Retinal pigment epithelial cell (primary cell): ENCODE measurements around the gene DUS2.
"Not testable (repeated sequence)": the region's sequence is repeated elsewhere in the genome, so short reads cannot be mapped to it uniquely, and the experiment has no call there.

Experiments used
- DNase-seq: peaks from one replicate; pipeline ENCODE4 v3.0.0-alpha.2; 2010; ENCODE audit warnings: low read depth
- H3K4me3 ChIP-seq: 2 replicates; pipeline ENCODE4 v1.5.1; 2011; ENCODE audit warnings: mild to moderate bottlenecking, low read length, control low read depth, moderate library complexity
- TF ChIP-seq, protein P1 (sequence below): conservative IDR thresholded peaks from 2 replicates; pipeline ENCODE4 v1.5.1; 2011; ENCODE audit warnings: low read depth, low read length, control low read depth, inconsistent platforms

The DUS2 gene

DNA sequence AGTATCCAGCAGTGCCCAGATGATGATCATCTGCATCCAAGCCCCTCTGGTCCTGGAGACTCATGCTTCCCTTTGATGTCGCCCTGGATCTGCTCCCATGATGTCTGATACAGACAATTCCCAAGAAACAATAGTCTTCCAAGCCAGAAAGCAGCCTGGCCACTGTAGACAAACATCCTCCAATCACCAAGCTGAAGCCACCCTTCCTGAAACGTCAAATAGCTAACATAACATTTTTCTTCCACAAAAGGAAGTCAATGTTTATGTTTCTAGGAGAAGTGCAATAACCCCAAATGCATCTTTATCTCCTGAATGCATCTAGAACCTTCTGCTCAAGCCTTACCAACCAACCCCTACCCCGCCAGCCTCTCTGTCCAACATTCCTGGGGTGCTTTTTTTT is 22.6 kb upstream of the DUS2 start:
- DNase-seq: no peak
- H3K4me3 ChIP-seq: no peak overlapping the region
- TF ChIP-seq, protein P1, sequence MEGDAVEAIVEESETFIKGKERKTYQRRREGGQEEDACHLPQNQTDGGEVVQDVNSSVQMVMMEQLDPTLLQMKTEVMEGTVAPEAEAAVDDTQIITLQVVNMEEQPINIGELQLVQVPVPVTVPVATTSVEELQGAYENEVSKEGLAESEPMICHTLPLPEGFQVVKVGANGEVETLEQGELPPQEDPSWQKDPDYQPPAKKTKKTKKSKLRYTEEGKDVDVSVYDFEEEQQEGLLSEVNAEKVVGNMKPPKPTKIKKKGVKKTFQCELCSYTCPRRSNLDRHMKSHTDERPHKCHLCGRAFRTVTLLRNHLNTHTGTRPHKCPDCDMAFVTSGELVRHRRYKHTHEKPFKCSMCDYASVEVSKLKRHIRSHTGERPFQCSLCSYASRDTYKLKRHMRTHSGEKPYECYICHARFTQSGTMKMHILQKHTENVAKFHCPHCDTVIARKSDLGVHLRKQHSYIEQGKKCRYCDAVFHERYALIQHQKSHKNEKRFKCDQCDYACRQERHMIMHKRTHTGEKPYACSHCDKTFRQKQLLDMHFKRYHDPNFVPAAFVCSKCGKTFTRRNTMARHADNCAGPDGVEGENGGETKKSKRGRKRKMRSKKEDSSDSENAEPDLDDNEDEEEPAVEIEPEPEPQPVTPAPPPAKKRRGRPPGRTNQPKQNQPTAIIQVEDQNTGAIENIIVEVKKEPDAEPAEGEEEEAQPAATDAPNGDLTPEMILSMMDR: no peak

DNA sequence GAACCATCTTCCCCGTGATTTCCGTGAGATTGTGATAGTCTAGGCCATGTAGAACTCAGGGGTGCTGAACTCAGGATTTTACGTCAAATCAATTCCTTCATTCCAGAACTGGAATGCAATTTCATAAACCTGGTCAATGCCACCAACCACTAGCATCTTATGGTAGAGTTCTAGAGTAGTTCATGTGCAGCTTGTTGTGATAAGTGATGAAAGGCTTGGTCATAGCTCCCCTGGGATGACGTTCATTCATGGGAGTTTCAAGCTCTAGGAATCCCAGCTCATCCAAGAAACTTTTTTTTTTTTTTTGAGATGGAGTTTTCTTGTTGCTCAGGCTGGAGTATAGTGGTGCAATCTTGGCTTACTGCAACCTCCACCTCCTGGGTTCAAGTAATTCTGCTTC is 20.1 kb upstream of the DUS2 start:
- no peak for DNase-seq
- no peak overlapping the region for H3K4me3 ChIP-seq
- TF ChIP-seq, protein P1: no peak

DNA sequence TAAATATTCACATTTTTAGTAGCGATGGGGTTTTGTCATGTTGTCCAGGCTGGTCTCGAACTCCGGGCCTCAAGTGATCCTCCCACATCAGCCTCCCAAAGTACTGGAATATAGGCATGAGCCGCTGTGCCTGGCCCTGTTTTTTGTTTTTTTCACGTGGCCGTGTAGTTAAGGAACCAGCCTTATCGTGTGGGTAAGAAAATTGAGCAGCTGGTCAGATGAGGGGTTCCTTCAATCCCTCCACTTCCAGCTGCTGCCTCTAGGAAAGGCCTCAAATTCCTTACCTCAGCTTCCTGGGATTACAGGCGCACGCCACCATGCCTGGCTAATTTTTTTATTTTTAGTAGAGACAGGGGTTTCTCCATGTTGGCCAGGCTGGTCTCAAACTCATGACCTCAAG is 17.9 kb upstream of the DUS2 start:
- no peak overlapping the region for H3K4me3 ChIP-seq
- DNase-seq: no peak
- TF ChIP-seq, protein P1: no peak

DNA sequence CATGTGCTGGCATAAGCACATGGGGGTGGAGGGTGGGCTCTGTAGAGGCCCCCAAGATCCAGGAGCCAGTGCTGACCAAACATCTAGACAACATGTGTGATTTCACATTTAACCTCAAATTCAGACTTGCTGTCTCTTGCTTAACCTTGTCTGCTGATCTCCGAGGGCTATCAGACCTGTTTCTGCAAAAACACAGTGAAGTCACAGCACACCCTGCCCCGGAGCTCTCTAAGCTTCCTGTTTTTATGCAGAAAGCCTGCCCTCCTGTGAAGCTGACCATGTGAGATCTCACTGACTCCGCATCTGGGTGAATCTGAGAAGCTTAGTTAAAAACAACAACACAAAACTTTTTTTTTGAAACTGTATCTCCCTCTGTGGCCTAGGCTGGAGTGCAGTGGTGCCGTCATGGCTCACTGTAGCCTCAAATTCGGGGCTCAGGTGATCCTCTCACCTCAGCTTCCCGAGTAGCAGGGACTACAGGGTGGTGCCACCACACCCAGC is 17.2 kb upstream of the DUS2 start:
- no peak for DNase-seq
- no peak overlapping the region for H3K4me3 ChIP-seq
- TF ChIP-seq, protein P1: no peak

DNA sequence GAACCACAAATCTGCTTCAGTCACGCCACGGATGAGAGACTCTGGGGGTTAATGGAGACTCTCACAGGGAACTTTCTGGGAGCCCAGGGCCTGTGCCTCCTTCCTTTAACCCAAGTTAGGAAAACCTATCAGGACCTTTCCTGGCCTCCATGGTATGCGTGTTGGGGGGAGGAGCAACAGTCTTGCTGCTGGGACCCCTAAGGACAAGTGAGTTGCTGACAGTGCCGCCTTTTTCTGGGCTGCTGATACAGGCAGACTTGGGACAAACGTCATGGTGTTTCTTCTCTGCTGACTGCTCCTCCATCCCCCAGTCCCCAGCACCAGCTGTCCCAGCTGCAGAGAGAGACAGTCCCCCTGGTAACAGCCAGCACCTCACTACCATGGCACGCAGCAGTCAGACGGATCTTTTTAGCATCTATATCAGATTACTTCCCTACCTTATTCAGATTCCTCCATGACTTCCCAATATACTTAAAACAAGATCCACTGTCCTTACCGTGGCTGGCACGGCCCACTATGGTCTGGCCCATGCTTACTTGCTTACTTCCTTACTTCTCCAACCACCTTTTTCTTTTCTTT is 13.8 kb upstream of the DUS2 start:
- TF ChIP-seq, protein P1: no peak
- H3K4me3 ChIP-seq: no peak overlapping the region
- no peak for DNase-seq

DNA sequence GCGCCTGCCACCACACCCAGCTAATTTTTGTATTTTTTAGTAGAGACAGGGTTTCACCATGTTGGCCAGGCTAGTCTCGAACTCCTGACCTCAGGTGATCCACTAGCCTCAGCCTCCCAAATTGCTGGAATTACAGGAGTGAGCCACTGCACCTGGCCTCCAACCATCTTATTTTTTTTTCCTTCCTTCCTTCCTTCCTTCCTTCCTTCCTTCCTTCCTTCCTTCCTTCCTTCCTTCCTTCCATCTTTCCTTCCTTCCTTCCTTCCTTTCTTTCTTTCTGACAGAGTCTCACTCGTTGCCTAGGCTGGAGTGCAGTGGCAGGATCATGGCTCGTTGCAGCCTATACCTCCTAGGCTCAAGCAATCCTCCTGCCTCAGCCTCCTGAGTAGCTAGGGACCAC is 13.2 kb upstream of the DUS2 start:
- not testable (repeated sequence) for DNase-seq, H3K4me3 ChIP-seq

DNA sequence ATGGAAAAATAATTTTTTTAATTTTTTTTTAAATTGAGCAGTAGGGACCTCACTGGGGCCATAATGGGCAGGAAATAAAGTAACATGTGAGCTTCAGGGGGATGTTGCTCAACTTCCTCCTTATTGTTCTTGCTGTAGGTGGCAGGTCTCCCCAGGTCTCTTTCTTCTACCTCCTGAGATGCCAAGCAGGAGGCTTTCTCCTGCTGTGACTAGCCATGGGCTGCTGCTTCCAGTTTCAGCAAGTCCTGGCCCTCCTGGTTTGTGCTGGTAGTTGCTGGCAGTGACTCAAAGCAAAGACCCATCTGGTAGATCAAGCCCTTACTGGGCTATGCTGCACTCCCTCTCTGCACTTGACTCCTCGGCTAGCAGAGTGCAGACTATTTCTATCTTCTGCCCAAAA is 9.6 kb upstream of the DUS2 start:
- DNase-seq: no peak
- TF ChIP-seq, protein P1: no peak
- H3K4me3 ChIP-seq: no peak overlapping the region

DNA sequence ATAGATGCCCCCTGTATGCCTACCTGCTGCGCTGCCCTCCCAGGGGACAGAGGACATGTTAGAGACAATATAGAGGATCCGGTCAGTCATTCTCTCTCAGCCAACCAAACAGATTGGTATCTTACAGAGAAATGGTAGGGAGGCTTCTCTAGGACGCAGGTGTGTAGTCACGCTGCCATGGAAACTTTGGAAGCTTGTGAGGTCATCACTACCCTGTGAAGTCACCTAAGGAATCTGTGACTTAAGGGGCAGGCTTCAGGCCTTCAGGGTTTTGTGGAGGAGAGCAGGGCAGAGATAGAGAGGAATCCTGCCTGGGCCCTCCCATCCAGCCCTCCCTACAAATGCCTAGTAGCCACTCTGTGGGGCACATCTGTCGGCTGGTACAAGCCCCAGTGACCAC is 7.4 kb upstream of the DUS2 start, which contains the start of gene DPEP2NB:
DPEP2NB (minus strand) TSS at position 231 of the 400 bp plus-strand sequence; CDS start at position 90, 141 bp downstream.
- DNase-seq: no peak
- TF ChIP-seq, protein P1: no peak
- no peak within 1 kb of the TSS for H3K4me3 ChIP-seq
